OCI-LY7 (cell line): Measurements from ENCODE around the gene CHAF1A.

Experiments
- CTCF ChIP-seq: fragments of 200-600 bp; sonication (generic); conservative IDR thresholded peaks from 2 replicates; pipeline ENCODE4 v1.5.1; 2014; ENCODE audit warnings: mild to moderate bottlenecking, antibody characterized with exemption, low read length, moderate library complexity, mixed read lengths
- EZH2phosphoT487 ChIP-seq: fragments of 200-600 bp; sonication (generic); IDR thresholded peaks from 2 replicates; pipeline ENCODE4 v1.6.1; 2018; ENCODE audit warnings: low read depth, borderline replicate concordance, mild to moderate bottlenecking, mixed run types, antibody characterized with exemption, low read length, moderate library complexity, mixed read lengths

- TF ChIP-seq CTCF = no peak
- TF ChIP-seq EZH2phosphoT487 = no peak
Observed at GRCh38 chr19:4449639-4450028, 47.2 kb downstream of the CHAF1A start.
